ENCODE results near the gene ADAMTS20.

ADAMTS20 gene

DNA sequence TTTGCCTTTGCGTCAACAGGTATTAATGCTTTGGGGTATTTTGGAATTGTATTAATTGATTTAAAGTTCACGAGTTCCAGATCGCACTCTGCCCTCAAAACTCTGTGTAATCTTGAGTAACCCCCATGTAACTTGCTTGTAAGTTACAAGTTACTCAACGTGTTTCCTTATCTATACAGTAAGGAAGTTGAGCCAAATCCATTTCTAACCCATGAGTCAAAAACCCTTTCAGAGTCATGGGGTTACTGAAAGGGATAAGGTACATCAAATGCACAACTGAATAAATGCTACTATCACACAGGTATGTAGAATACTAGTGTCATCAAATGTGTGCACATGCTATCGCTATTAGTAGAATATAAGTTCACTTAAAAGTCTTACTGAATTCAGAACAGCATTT lies 28.6 kb upstream of the ADAMTS20 start:
- no peak for TF ChIP-seq CTCF (IDR thresholded peaks at IDR 0.05; ENCODE audit: insufficient read depth, low read depth, low read length, missing control alignments)
- H3K4me3 ChIP-seq (ENCODE audit: low read depth, low read length): no peak overlapping the region
- DNase-seq (ENCODE audit: low read depth): no peak

- no peak for DNase-seq (ENCODE audit: low read depth)
- no peak overlapping the region for H3K4me3 ChIP-seq (ENCODE audit: low read depth, low read length)
- TF ChIP-seq CTCF (IDR thresholded peaks at IDR 0.05; ENCODE audit: insufficient read depth, low read depth, low read length, missing control alignments): no peak
Measured at GRCh38 chr12:43579206-43579605, 27.2 kb upstream of the ADAMTS20 start.

DNA sequence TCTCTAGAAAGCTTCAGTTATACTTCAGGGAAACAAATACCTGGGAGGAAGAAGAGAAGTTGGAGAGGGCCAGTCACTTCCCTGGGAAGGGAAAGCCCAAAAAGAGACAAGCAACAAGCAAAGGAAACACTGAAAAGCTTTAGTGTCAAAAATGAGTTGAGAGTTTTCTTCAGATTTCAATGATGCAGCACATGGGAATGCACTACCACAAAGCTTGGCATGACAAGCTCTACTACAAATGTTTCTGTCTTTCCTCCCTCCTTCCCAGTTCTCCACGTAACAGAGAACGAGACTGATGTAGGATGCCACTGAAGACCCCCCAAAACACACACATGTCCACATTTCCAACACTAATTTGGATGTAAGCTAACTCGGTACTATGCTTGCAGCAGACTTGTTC lies 26.8 kb upstream of the ADAMTS20 start:
- TF ChIP-seq CTCF (IDR thresholded peaks at IDR 0.05; ENCODE audit: insufficient read depth, low read depth, low read length, missing control alignments): no peak
- H3K4me3 ChIP-seq (ENCODE audit: low read depth, low read length): no peak overlapping the region
- no peak for DNase-seq (ENCODE audit: low read depth)

DNA sequence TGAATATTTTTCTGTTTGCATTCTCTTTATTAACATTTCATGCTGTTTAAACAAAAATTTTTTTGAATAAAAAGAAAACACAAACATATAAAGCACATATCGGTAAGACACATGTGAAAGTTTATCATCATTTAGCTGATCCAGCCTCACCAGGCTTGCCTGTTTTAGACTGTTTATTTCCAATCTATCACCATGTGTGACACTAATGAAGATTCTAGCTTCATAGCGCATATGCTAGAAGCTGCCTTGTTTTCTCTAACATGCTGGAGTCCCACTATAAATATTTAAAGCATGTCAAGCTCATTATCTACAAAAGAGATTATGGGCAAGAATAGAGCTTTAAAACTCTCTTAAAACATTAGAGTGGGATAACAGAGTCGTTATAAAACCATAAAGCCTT lies 25.4 kb upstream of the ADAMTS20 start:
- no peak overlapping the region for H3K4me3 ChIP-seq (ENCODE audit: low read depth, low read length)
- no peak for DNase-seq (ENCODE audit: low read depth)
- TF ChIP-seq CTCF (IDR thresholded peaks at IDR 0.05; ENCODE audit: insufficient read depth, low read depth, low read length, missing control alignments): no peak

DNA sequence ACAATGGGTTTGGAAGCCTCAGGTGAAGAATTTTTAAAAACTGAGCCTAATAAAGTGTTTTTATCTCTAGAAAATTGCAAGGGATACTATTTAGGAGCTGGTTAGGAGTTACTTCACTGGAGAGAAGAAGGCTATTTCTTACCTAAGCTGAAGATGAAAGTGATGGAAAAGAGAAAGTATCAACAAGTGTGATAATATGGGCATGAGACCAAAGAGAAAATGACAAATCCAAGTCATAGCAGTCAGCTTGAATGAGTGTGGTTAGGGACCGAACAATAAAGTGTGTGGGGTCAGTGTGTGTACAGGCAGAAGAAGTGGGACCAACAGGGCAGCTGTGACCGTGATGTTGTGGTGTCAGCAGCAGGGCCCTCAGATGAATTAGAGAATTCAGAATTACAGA lies 24.2 kb upstream of the ADAMTS20 start:
- TF ChIP-seq CTCF (IDR thresholded peaks at IDR 0.05; ENCODE audit: insufficient read depth, low read depth, low read length, missing control alignments): no peak
- no peak for DNase-seq (ENCODE audit: low read depth)
- no peak overlapping the region for H3K4me3 ChIP-seq (ENCODE audit: low read depth, low read length)

GRCh38 chr12:43571885-43572284 lies 19.9 kb upstream of the ADAMTS20 start:
- no peak overlapping the region for H3K4me3 ChIP-seq (ENCODE audit: low read depth, low read length)
- no peak for TF ChIP-seq CTCF (IDR thresholded peaks at IDR 0.05; ENCODE audit: insufficient read depth, low read depth, low read length, missing control alignments)
- no peak for DNase-seq (ENCODE audit: low read depth)

DNA sequence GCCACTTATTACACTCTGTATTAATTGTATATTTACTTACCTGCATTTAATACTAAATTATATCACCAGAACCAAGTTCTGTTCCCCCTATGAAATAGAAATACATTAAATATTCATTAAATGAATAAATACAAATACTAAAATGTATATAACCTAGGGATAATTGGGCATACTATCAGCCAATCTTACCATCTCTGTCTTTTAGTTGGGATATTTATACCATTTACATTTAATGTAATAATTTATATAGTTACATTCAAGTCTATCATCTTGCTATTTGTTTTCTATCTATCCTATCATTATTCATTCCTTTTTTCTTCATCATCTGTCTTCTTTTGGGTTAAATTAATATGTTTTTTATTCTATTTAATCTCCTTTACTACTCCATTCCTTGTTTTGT lies 4.1 kb upstream of the ADAMTS20 start:
- DNase-seq (ENCODE audit: low read depth): no peak
- no peak overlapping the region for H3K4me3 ChIP-seq (ENCODE audit: low read depth, low read length)
- no peak for TF ChIP-seq CTCF (IDR thresholded peaks at IDR 0.05; ENCODE audit: insufficient read depth, low read depth, low read length, missing control alignments)
